Smooth muscle cell (in vitro differentiated cells): Measurements from ENCODE around the gene HARS1. TPM values are rescaled to one million over a fixed set of nuclear protein-coding genes. Genes with fewer than 3 reads are reported as not detected.

Source experiments
- DNase-seq: peaks from one replicate; lab custom pipeline; 2025; ENCODE audit not compliant: unreplicated experiment; lab: John Stamatoyannopoulos, UW
- H2AFZ ChIP-seq: fragments of 200-600 bp; sonication (generic); 2 replicates; pipeline ENCODE4 v1.6.0; 2016; ENCODE audit warnings: antibody characterized with exemption, low read depth, mild to moderate bottlenecking
- H3F3A ChIP-seq: fragments of 200-600 bp; sonication (generic); 2 replicates; pipeline ENCODE4 v1.6.0; 2017; ENCODE audit warnings: antibody characterized with exemption, low read depth
- H3K27ac ChIP-seq: fragments of 200-600 bp; sonication (generic); 2 replicates; pipeline ENCODE4 v1.5.1; 2016; ENCODE audit warnings: low read depth, mild to moderate bottlenecking
- H3K27me3 ChIP-seq: fragments of 200-600 bp; sonication (generic); 2 replicates; pipeline ENCODE4 v1.6.1; 2016; ENCODE audit warnings: low read depth, mild to moderate bottlenecking
- H3K36me3 ChIP-seq: fragments of 200-600 bp; sonication (generic); 2 replicates; pipeline ENCODE4 v1.5.1; 2016; ENCODE audit warnings: low read depth
- H3K4me1 ChIP-seq: fragments of 200-600 bp; sonication (generic); 2 replicates; pipeline ENCODE4 v1.5.1; 2016; ENCODE audit warnings: low read depth
- H3K4me2 ChIP-seq: fragments of 200-600 bp; sonication (generic); 2 replicates; pipeline ENCODE4 v1.6.0; 2016; ENCODE audit warnings: mild to moderate bottlenecking
- H3K4me3 ChIP-seq: fragments of 200-600 bp; sonication (generic); 2 replicates; pipeline ENCODE4 v1.5.1; 2016; ENCODE audit warnings: mild to moderate bottlenecking
- H3K79me2 ChIP-seq: fragments of 200-600 bp; sonication (generic); 2 replicates; pipeline ENCODE4 v1.6.0; 2016; ENCODE audit warnings: low read depth, mild to moderate bottlenecking
- H3K9ac ChIP-seq: fragments of 200-600 bp; sonication (generic); 2 replicates; pipeline ENCODE4 v1.6.0; 2016; ENCODE audit warnings: low read depth
- H3K9me3 ChIP-seq: fragments of 200-600 bp; sonication (generic); replicated peaks from 2 replicates; pipeline ENCODE4 v1.5.1; 2016; ENCODE audit warnings: low read depth
- H4K20me1 ChIP-seq: fragments of 200-600 bp; sonication (generic); 2 replicates; pipeline ENCODE4 v1.6.0; 2016; ENCODE audit warnings: low read depth
- CTCF ChIP-seq: fragments of 200-600 bp; sonication (generic); IDR thresholded peaks from 2 replicates; pipeline ENCODE4 v1.5.1; 2017; ENCODE audit warnings: borderline replicate concordance, mild to moderate bottlenecking, antibody characterized with exemption; ENCODE audit not compliant: insufficient read depth, poor library complexity, severe bottlenecking
- WGBS: methylation state at CpG from one replicate; pipeline ENCODE4 v1.1.7; 2016; ENCODE audit warnings: low lambda C conversion rate; 5-methylcytosine and 5-hydroxymethylcytosine counted together
- polyA plus RNA-seq: library from polyadenylated mRNA; unstranded; fragments of >200 nt; fragmentation: Nextera tagmentation; extraction: Ambion mirVana; gene quantifications from 2 replicates; pipeline ENCODE4 v1.2.1, GENCODE V29; 2016
- total RNA-seq: library from RNA; depleted of rRNA; stranded (reverse); fragments of >200 nt; gene quantifications from 2 replicates; pipeline ENCODE4 v1.2.3, GENCODE V29; 2014

The HARS1 gene
- 29.4 and 54.5 TPM in 2 replicates for total RNA-seq
- polyA plus RNA-seq = 72.1 and 83.8 TPM in 2 replicates

- Histone ChIP-seq H3K4me1 (peaks cover 12% of the 10 kb centered on the region), H3K9ac (peak within 1 kb of the TSS; percentile 81), H3K4me3 (peak within 1 kb of the TSS; percentile 80), H3K36me3 (no peaks in the 10 kb centered on the region), H2AFZ (peak within 1 kb of the TSS; percentile 78), H3K79me2 (peaks cover 70% of the 10 kb centered on the region), H3K27ac (peak within 1 kb of the TSS; percentile 69), H3K4me2 (peak within 1 kb of the TSS; percentile 88), H3F3A (no peaks in the 10 kb centered on the region), H3K9me3 (no peaks in the 10 kb centered on the region), H4K20me1 (no peaks in the 10 kb centered on the region), H3K27me3 (no peaks in the 10 kb centered on the region)
- no peak for TF ChIP-seq CTCF
- peak; percentile 63 for DNase-seq
- 1% methylated on average over 60 of the region's 61 CpGs for WGBS
These were observed at the start of gene HARS1, which contains the start of gene HARS2 for GRCh38 chr5:140690941-140691924. Gene HARS1 (minus strand): TSS chr5:140691370. CDS start chr5:140691304, 66 bp downstream. Gene HARS2 (plus strand): TSS chr5:140691455. CDS start chr5:140691649, 194 bp downstream.

GRCh38 chr5:140737486-140737885, 46.3 kb upstream of the HARS1 start:
- Histone ChIP-seq H2AFZ (no peak overlapping the region), H3K4me2 (no peak overlapping the region), H3K9ac (no peak overlapping the region), H3K27me3 (no peaks in the 10 kb centered on the region), H3K4me3 (no peak overlapping the region), H3K27ac (no peak overlapping the region), H3K4me1 (no peaks in the 10 kb centered on the region), H3K79me2 (no peaks in the 10 kb centered on the region), H3K9me3 (no peaks in the 10 kb centered on the region), H3K36me3 (no peaks in the 10 kb centered on the region), H4K20me1 (no peaks in the 10 kb centered on the region), H3F3A (no peaks in the 10 kb centered on the region)
- WGBS = 83% methylated on average over 1 of the region's 1 CpG
- DNase-seq = no peak
- no peak for TF ChIP-seq CTCF

GRCh38 chr5:140734354-140734753, 43.2 kb upstream of the HARS1 start:
- H3K4me3 ChIP-seq = no peak overlapping the region
- H3K9ac ChIP-seq = no peak overlapping the region
- no peaks in the 10 kb centered on the region for H4K20me1 ChIP-seq
- no peak overlapping the region for H3K27ac ChIP-seq
- H2AFZ ChIP-seq = no peak overlapping the region
- no peaks in the 10 kb centered on the region for H3K36me3 ChIP-seq
- WGBS = 74% methylated on average over 7 of the region's 7 CpGs
- peak; percentile 30 for TF ChIP-seq CTCF
- H3K4me1 ChIP-seq = no peaks in the 10 kb centered on the region
- H3K79me2 ChIP-seq = no peaks in the 10 kb centered on the region
- no peak overlapping the region for H3K4me2 ChIP-seq
- no peaks in the 10 kb centered on the region for H3F3A ChIP-seq
- no peaks in the 10 kb centered on the region for H3K9me3 ChIP-seq
- H3K27me3 ChIP-seq = no peaks in the 10 kb centered on the region
- DNase-seq = no peak
